ENCODE results near the gene MICU1.

MICU1 gene

DNA sequence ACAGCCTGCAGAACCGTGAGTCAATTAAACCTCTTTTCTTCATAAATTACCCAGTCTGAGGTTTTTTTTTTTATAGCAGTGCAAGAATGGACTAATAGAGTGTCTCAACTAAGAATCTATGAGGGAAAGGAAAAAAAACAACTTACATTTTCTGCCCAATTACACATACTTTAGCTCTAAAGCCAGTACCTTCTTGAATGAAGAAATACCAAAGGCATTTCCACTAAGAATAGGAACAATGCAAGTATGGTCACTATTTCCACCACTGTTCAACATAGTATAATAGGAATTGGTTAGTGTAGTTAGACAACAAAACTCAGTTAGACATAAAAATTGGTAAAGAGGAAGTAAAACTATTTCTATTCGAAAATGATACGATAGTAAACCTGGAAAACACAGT, 37.6 kb downstream of the MICU1 start:
- no peaks in the 10 kb centered on the region for H3K9me3 ChIP-seq (ENCODE audit: insufficient read depth, low read depth, low read length)
- H3K4me3 ChIP-seq (ENCODE audit: low read length), result no peak overlapping the region
- H3K4me1 ChIP-seq (ENCODE audit: insufficient read depth, low read length), result no peaks in the 10 kb centered on the region
- H3K27me3 ChIP-seq (ENCODE audit: insufficient read depth, low read length), result no peaks in the 10 kb centered on the region
- no peak overlapping the region for H3K27ac ChIP-seq (ENCODE audit: low read length)
- H3K9ac ChIP-seq (ENCODE audit: low read depth, low read length), result no peak overlapping the region
- H3K36me3 ChIP-seq (ENCODE audit: insufficient read depth, low read depth, low read length), result no peaks in the 10 kb centered on the region

DNA sequence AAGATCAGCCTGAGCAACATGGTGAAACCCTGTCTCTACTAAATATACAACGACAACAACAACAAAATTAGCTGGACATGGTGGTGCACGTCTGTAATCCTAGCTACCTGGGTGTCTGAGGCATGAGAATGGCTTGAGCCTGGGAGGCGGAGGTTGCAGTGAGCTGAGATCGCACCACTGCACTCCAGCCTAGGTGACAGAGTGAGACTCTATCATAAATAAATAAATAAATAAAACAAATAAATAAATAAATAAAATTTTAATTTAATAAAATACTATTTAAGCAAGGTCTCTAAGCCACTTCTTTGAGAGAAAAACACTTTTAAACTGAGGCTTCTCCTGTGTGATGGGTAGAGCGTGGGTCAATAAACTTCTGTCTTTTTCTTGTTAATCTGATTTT, 38.3 kb downstream of the MICU1 start:
- H3K27me3 ChIP-seq (ENCODE audit: insufficient read depth, low read length), result no peaks in the 10 kb centered on the region
- no peaks in the 10 kb centered on the region for H3K4me1 ChIP-seq (ENCODE audit: insufficient read depth, low read length)
- no peak overlapping the region for H3K4me3 ChIP-seq (ENCODE audit: low read length)
- no peak overlapping the region for H3K9ac ChIP-seq (ENCODE audit: low read depth, low read length)
- no peak overlapping the region for H3K27ac ChIP-seq (ENCODE audit: low read length)
- H3K9me3 ChIP-seq (ENCODE audit: insufficient read depth, low read depth, low read length), result no peaks in the 10 kb centered on the region
- no peaks in the 10 kb centered on the region for H3K36me3 ChIP-seq (ENCODE audit: insufficient read depth, low read depth, low read length)

DNA sequence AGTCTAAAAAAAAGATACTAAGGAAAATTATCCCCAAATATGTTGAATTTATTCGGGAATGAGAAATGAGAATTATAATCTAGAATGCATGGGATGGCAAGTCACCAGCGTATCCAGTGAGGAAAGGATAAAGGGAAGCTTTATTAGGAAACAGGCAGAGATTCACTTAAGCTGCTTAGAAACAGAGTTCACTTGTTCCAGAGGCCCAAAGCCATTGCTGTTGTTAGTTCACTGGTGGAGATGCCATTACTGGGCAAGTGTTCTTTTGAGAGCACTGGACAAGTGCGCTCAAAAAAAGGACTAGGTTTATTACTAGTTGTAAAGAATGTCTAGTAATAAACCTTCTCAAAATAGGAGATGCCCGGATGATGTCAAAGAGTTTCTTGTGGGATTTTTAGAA, 51.2 kb downstream of the MICU1 start:
- no peaks in the 10 kb centered on the region for H3K27me3 ChIP-seq (ENCODE audit: insufficient read depth, low read length)
- no peaks in the 10 kb centered on the region for H3K4me1 ChIP-seq (ENCODE audit: insufficient read depth, low read length)
- H3K36me3 ChIP-seq (ENCODE audit: insufficient read depth, low read depth, low read length), result no peaks in the 10 kb centered on the region
- H3K9ac ChIP-seq (ENCODE audit: low read depth, low read length), result no peak overlapping the region
- no peak overlapping the region for H3K27ac ChIP-seq (ENCODE audit: low read length)
- no peaks in the 10 kb centered on the region for H3K9me3 ChIP-seq (ENCODE audit: insufficient read depth, low read depth, low read length)
- no peak overlapping the region for H3K4me3 ChIP-seq (ENCODE audit: low read length)

DNA sequence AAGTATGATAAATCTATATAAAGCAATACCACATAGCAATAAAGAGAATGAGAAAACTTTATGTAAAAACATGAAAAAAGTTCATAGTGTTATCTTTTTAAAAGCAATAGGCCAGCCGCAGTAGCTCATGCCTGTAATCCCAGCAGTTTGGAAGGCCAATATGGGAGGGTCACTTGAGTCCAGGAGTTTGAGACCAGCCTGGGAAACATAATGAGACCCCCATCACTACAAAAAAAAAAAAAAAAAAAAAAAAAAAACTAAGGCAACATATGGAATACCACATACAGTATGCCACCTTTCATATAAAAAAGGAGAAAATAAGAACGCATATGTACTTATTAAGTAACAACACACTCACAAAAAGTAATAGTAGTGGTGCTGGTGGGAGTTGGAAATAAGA, 52.8 kb downstream of the MICU1 start:
- no peaks in the 10 kb centered on the region for H3K9me3 ChIP-seq (ENCODE audit: insufficient read depth, low read depth, low read length)
- no peaks in the 10 kb centered on the region for H3K4me1 ChIP-seq (ENCODE audit: insufficient read depth, low read length)
- no peaks in the 10 kb centered on the region for H3K27me3 ChIP-seq (ENCODE audit: insufficient read depth, low read length)
- no peaks in the 10 kb centered on the region for H3K36me3 ChIP-seq (ENCODE audit: insufficient read depth, low read depth, low read length)
- no peak overlapping the region for H3K27ac ChIP-seq (ENCODE audit: low read length)
- no peak overlapping the region for H3K9ac ChIP-seq (ENCODE audit: low read depth, low read length)
- no peak overlapping the region for H3K4me3 ChIP-seq (ENCODE audit: low read length)

DNA sequence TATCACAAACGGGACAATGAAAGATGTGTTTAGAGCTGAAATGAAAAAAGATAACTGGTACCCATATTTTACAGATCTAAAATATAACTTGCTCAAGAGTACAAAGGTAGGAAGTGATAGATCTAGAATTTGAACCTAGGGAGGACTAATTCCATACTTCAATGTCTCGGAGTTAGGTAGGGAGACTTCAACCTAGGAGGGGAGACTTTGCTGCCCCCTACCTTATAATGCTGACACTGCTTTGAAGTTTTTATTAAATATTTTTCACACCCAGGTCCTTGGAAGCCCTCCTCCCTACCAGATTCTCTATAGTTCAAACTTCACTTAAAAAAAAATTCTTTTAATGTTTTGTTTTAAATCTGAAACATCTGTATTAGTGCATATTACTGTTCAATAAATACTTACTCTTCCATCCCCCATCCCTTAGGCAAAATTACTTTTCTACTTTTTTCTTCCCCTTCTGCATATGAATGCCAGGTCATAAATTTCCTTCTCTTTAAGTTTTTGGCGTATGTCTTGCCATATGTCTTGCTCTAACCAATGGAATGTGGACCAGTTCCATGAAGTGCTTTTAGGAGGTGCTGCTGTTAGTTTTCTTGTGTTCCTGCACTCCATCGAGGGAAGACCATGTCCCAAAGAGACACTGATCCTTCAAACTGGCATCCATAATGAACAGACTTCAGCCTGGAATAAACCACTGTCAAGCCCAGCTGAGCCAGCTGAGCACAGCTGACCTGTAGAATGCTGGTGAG, 57.8 kb downstream of the MICU1 start:
- no peaks in the 10 kb centered on the region for H3K4me1 ChIP-seq (ENCODE audit: insufficient read depth, low read length)
- H3K9ac ChIP-seq (ENCODE audit: low read depth, low read length), result no peak overlapping the region
- peaks cover 13% of the 10 kb centered on the region for H3K36me3 ChIP-seq (ENCODE audit: insufficient read depth, low read depth, low read length)
- no peaks in the 10 kb centered on the region for H3K9me3 ChIP-seq (ENCODE audit: insufficient read depth, low read depth, low read length)
- no peak overlapping the region for H3K4me3 ChIP-seq (ENCODE audit: low read length)
- no peak overlapping the region for H3K27ac ChIP-seq (ENCODE audit: low read length)
- H3K27me3 ChIP-seq (ENCODE audit: insufficient read depth, low read length), result no peaks in the 10 kb centered on the region

DNA sequence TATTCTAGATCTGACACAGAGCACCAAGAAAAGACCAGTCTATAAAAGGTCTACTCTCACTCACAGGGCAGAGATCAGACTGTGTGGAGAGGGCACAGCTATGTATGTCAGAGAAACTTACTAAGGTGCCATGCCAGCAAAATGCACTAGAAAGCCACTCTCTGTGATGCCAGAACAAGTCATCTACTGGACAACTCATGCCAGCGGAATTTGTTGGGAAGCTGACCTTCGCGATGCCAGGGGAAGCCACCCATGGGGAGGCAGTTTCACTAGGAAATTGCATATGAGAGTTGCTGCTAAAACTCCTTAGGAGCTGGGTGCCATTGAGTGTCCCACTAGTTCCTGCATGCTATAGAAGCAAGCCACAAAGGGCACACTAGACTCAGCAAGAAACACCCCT, 58.5 kb downstream of the MICU1 start:
- Histone ChIP-seq H3K27me3 (ENCODE audit: insufficient read depth, low read length) (no peaks in the 10 kb centered on the region), H3K9me3 (ENCODE audit: insufficient read depth, low read depth, low read length) (no peaks in the 10 kb centered on the region), H3K4me1 (ENCODE audit: insufficient read depth, low read length) (no peaks in the 10 kb centered on the region), H3K27ac (ENCODE audit: low read length) (no peak overlapping the region), H3K9ac (ENCODE audit: low read depth, low read length) (no peak overlapping the region), H3K4me3 (ENCODE audit: low read length) (no peak overlapping the region), H3K36me3 (ENCODE audit: insufficient read depth, low read depth, low read length) (peaks cover 19% of the 10 kb centered on the region)

DNA sequence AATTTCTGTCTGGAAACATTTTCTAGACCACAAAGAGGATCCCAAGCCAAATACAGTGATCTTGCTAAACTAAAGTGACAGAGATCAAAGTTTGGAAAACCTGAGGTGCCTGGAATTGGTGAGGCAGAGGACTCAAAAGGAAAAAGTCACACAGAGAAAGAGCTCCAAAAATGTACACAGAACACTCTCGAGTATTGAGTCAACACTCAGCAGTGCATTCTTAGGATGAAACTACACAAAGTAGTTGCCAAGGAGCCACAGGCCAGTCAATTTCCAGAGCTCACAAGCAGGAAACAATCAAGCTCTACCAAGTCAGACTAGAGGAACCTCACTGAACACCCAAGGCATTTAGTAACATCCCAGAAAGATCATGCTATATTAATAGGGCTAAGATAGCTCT, 61.3 kb downstream of the MICU1 start:
- H3K9ac ChIP-seq (ENCODE audit: low read depth, low read length), result no peak overlapping the region
- no peak overlapping the region for H3K27ac ChIP-seq (ENCODE audit: low read length)
- peaks cover 47% of the 10 kb centered on the region for H3K36me3 ChIP-seq (ENCODE audit: insufficient read depth, low read depth, low read length)
- H3K4me1 ChIP-seq (ENCODE audit: insufficient read depth, low read length), result no peaks in the 10 kb centered on the region
- H3K4me3 ChIP-seq (ENCODE audit: low read length), result no peak overlapping the region
- H3K9me3 ChIP-seq (ENCODE audit: insufficient read depth, low read depth, low read length), result peaks cover 10% of the 10 kb centered on the region
- no peaks in the 10 kb centered on the region for H3K27me3 ChIP-seq (ENCODE audit: insufficient read depth, low read length)

DNA sequence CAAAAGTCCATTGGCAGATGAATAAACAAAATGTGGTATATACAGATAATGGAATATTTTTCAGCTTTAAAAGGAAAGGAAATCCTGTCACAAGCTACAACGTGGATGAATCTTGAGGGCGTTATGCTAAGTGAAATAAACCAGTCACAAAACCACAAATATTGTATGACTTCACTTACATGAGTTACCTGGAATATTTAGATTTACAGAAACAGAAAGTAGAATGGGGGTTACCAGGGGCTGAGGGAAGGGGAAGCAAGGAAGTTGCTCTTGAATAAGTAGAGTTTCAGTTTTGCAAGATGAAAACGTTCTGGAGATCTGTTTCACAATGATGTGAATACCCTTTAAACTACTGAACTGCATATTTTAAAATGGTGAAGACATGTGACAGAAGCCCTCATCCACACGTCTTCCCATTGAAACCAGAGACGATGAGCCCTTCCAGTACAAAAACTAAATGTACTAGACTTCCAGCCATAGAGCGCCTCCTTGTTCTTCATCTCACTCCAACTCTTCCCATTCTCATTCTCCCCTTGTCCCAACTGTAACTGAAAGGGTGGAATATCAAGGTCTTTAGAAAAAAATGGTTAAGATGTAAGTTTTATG, 62.4 kb downstream of the MICU1 start:
- no peaks in the 10 kb centered on the region for H3K4me1 ChIP-seq (ENCODE audit: insufficient read depth, low read length)
- H3K27ac ChIP-seq (ENCODE audit: low read length), result no peak overlapping the region
- H3K9ac ChIP-seq (ENCODE audit: low read depth, low read length), result no peak overlapping the region
- H3K27me3 ChIP-seq (ENCODE audit: insufficient read depth, low read length), result no peaks in the 10 kb centered on the region
- peaks cover 10% of the 10 kb centered on the region for H3K9me3 ChIP-seq (ENCODE audit: insufficient read depth, low read depth, low read length)
- no peak overlapping the region for H3K4me3 ChIP-seq (ENCODE audit: low read length)
- peaks cover 47% of the 10 kb centered on the region for H3K36me3 ChIP-seq (ENCODE audit: insufficient read depth, low read depth, low read length)

DNA sequence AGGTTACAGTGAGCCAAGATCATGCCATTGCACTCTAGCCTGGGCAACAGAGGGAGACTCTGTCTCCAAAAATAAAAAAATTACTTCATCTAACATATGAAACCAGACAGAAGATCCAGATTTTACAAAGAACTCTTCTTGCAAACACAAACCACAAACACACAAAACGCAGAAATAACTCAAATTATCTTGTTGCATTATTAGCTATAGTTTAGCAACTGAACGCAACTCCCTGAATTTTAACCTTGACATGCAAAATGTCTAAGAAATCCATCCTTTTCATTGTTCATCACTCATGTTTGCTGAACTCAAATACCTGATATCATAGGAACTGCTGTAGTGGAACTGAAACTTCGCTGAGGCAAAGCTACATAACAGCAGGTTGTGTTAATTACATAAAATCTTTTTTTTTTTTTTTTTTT, 64.1 kb downstream of the MICU1 start:
- H3K4me1 ChIP-seq (ENCODE audit: insufficient read depth, low read length), result no peaks in the 10 kb centered on the region
- peaks cover 50% of the 10 kb centered on the region for H3K36me3 ChIP-seq (ENCODE audit: insufficient read depth, low read depth, low read length)
- no peak overlapping the region for H3K9ac ChIP-seq (ENCODE audit: low read depth, low read length)

DNA sequence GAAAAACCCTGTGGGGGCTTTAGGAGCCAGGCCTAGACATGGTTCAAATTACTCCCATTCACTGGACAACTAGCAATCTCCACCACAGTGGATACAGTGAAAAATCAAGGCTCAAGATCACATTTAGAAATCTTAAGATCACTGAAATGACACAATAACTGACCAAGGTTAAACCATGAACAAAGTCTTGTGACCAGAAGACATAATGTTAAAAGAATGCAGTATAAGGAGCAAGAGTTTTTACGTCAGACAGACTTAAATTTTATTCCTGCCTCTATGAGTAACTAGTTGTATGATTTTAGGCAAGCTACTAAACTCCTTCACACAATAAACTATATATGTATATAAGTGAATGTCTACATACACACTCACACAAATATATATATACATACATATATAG, 68.5 kb downstream of the MICU1 start:
- Histone ChIP-seq H3K27ac (ENCODE audit: low read length) (no peak overlapping the region), H3K4me3 (ENCODE audit: low read length) (no peak overlapping the region), H3K36me3 (ENCODE audit: insufficient read depth, low read depth, low read length) (peaks cover 30% of the 10 kb centered on the region), H3K9ac (ENCODE audit: low read depth, low read length) (no peak overlapping the region), H3K4me1 (ENCODE audit: insufficient read depth, low read length) (no peaks in the 10 kb centered on the region), H3K27me3 (ENCODE audit: insufficient read depth, low read length) (no peaks in the 10 kb centered on the region), H3K9me3 (ENCODE audit: insufficient read depth, low read depth, low read length) (peaks cover 10% of the 10 kb centered on the region)

More for the DNA sequence above, 64.1 kb downstream of the MICU1 start:
- peaks cover 10% of the 10 kb centered on the region for H3K9me3 ChIP-seq (ENCODE audit: insufficient read depth, low read depth, low read length)
- no peak overlapping the region for H3K4me3 ChIP-seq (ENCODE audit: low read length)
- no peak overlapping the region for H3K27ac ChIP-seq (ENCODE audit: low read length)
- H3K27me3 ChIP-seq (ENCODE audit: insufficient read depth, low read length), result no peaks in the 10 kb centered on the region

DNA sequence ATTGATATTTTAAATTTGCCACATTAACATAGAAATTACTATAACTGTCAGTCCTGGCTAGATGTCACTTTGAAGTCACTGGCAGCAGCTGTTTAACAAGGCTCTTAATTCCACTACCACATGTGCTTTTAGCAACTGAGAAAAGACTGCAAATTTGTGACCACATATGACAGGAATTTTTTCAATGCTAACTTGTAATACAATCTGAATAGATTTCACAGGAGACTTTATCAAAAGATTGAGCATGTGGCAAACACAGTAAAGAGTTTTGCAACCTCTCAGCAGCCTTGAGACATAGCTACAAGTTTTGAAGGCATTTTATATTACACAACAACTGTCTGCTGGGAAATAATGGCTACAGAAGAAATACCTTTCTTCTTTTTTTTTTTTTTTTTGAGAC, 73.0 kb downstream of the MICU1 start:
- H3K9me3 ChIP-seq (ENCODE audit: insufficient read depth, low read depth, low read length), result no peaks in the 10 kb centered on the region
- H3K9ac ChIP-seq (ENCODE audit: low read depth, low read length), result no peak overlapping the region
- no peaks in the 10 kb centered on the region for H3K27me3 ChIP-seq (ENCODE audit: insufficient read depth, low read length)
- peaks cover 34% of the 10 kb centered on the region for H3K36me3 ChIP-seq (ENCODE audit: insufficient read depth, low read depth, low read length)
- no peak overlapping the region for H3K27ac ChIP-seq (ENCODE audit: low read length)
- no peak overlapping the region for H3K4me3 ChIP-seq (ENCODE audit: low read length)
- no peaks in the 10 kb centered on the region for H3K4me1 ChIP-seq (ENCODE audit: insufficient read depth, low read length)

DNA sequence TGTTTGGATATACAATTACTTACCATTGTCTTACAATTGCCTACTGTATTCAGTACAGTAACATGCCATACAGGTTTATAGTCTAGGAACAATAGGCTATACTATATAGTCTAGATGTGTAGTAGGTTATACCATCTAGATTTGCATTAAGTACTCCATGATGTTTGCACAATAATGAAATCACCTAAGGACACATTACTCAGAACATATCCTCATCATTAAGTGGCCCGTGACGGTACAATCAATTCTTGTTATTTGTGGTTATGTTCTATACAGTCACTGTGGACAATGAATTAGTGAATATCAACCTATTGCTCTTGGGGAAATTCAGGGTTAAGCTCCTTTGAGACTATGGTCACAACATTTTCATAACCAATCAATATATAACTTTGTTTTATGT, 75.6 kb downstream of the MICU1 start:
- Histone ChIP-seq H3K4me3 (ENCODE audit: low read length) (no peak overlapping the region), H3K9me3 (ENCODE audit: insufficient read depth, low read depth, low read length) (no peaks in the 10 kb centered on the region), H3K36me3 (ENCODE audit: insufficient read depth, low read depth, low read length) (peaks cover 35% of the 10 kb centered on the region), H3K9ac (ENCODE audit: low read depth, low read length) (no peak overlapping the region), H3K27me3 (ENCODE audit: insufficient read depth, low read length) (no peaks in the 10 kb centered on the region), H3K4me1 (ENCODE audit: insufficient read depth, low read length) (peaks cover 7% of the 10 kb centered on the region; the same call in 1 of the 2 replicates), H3K27ac (ENCODE audit: low read length) (no peak overlapping the region)
